ENCODE results near the gene ABCB1.

DNA sequence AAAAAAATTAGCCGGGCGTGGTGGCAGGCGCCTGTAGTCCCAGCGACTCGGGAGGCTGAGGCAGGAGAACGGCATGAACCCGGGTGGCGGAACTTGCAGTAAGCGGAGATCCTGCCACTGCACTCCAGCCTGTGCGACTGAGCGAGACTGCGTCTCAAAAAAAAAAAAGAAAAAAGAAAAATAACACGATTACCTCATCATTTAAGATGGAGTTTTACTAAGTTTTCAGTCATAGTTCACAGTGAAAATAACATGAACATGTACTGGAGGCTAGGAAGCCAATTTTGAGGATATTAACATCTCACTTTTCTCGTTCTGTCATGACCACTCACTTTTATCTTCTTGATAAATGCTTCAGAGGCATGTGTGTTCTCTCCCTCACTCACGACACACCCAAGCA lies 24.4 kb upstream of the ABCB1 start:
- TF ChIP-seq CTCF (IDR thresholded peaks at IDR 0.05) (no peak), POLR2A (IDR thresholded peaks at IDR 0.05) (no peak)
